Measurements from ENCODE around the gene SFXN5.

GRCh38 chr2:73112913-73113854 is 41.7 kb upstream of the SFXN5 start, which contains the start of gene RAB11FIP5:
- no peak for TF ChIP-seq CTCF (IDR thresholded peaks at IDR 0.05)
- TF ChIP-seq POLR2AphosphoS5 (IDR thresholded peaks at IDR 0.05; ENCODE audit: insufficient read depth in 1 of 2, low read depth in 1 of 2), result peak in 1 of 2 donors; percentile 93
- peak in 1 of 2 donors; percentile 53 for TF ChIP-seq POLR2A (IDR thresholded peaks at IDR 0.05)

Measured in vagina (tissue), 2 donors.